T-cell (primary cell): ENCODE measurements around the gene CTNS. TPM values are rescaled to one million over a fixed set of nuclear protein-coding genes. Genes with fewer than 3 reads are reported as not detected.

Source experiments
- ATAC-seq, 4 experiments: fragments of 200-7000 bp in 3 of 4; fragments of 150-1000 bp in 1 of 4; cut with Tn5 transposase; replicated peaks in 1 of 4; 1 replicate in 3 of 4; 2 replicates in 1 of 4; pipeline ENCODE4 v1.10.0; 2021; ENCODE audit warnings: moderate library complexity in 3 of 4, mild to moderate bottlenecking in 2 of 4, moderate number of reproducible peaks in 1 of 4
- CTCF ChIA-PET, 2 donors: fragments of 300-600 bp; sonication (Branson Sonifier 250); formaldehyde crosslinking; loops; one replicate each; lab custom pipeline; 2022; ENCODE audit warnings: antibody characterized with exemption in 2 of 2; lab: Charles Lee
- POLR2A ChIA-PET, 2 donors: fragments of 300-600 bp; sonication (Branson Sonifier 250); formaldehyde crosslinking; loops; one replicate each; lab custom pipeline; 2022; ENCODE audit warnings: antibody characterized with exemption in 2 of 2; lab: Charles Lee
- DNase-seq, 35 experiments: peaks; one replicate each; pipeline versions ENCODE4 v3.0.0 to v3.0.0-alpha.2; 2013 to 2023
- H3K27ac ChIP-seq: one replicate; pipeline ENCODE4 v1.5.1; 2013; ENCODE audit warnings: low read length
- H3K27me3 ChIP-seq, 2 experiments: replicated peaks in 1 of 2; 1 replicate in 1 of 2; 2 replicates in 1 of 2; pipeline versions ENCODE4 v1.6.1 to v1.7.0; 2013; ENCODE audit warnings: low read length in 1 of 2, mixed read lengths in 1 of 2; ENCODE audit not compliant: control insufficient read depth in 2 of 2, insufficient read depth in 2 of 2; ENCODE audit errors: extremely low read depth in 1 of 2
- H3K36me3 ChIP-seq, 2 donors: 1 replicate in 1 of 2; 2 replicates in 1 of 2; pipeline versions ENCODE4 v1.6.1 to v1.7.0; 2013; ENCODE audit warnings: low read length in 1 of 2; ENCODE audit not compliant: control insufficient read depth in 2 of 2, insufficient read depth in 1 of 2; ENCODE audit errors: extremely low read depth in 1 of 2
- H3K4me1 ChIP-seq, 2 experiments: 1 replicate in 1 of 2; 2 replicates in 1 of 2; pipeline versions ENCODE4 v1.6.1 to v1.7.0; 2013; ENCODE audit warnings: low read length in 2 of 2, mixed read lengths in 1 of 2; ENCODE audit not compliant: insufficient read depth in 2 of 2, control insufficient read depth in 1 of 2; ENCODE audit errors: extremely low read depth in 1 of 2
- H3K4me3 ChIP-seq, 2 donors: 1 replicate in 1 of 2; 2 replicates in 1 of 2; pipeline versions ENCODE4 v1.5.1 to v1.7.0; 2013; ENCODE audit warnings: mild to moderate bottlenecking in 2 of 2, low read length in 1 of 2, moderate library complexity in 1 of 2; ENCODE audit not compliant: control insufficient read depth in 1 of 2; ENCODE audit errors: extremely low read depth in 1 of 2
- H3K9me3 ChIP-seq: 2 replicates; pipeline ENCODE4 v1.7.0; 2013
- H3K27ac Mint-ChIP-seq, 2 donors: one replicate each; pipeline ENCODE4 v1.8.0; 2020 to 2021; ENCODE audit warnings: mild to moderate bottlenecking in 2 of 2, mixed read lengths in 2 of 2
- H3K27me3 Mint-ChIP-seq, 2 donors: one replicate each; pipeline ENCODE4 v1.8.0; 2021 to 2022; ENCODE audit warnings: mixed read lengths in 2 of 2
- H3K36me3 Mint-ChIP-seq: one replicate; pipeline ENCODE4 v1.8.0; 2021; ENCODE audit warnings: mixed read lengths
- H3K4me1 Mint-ChIP-seq, 3 donors: one replicate each; pipeline ENCODE4 v1.8.0; 2020 to 2022; ENCODE audit warnings: mixed read lengths in 3 of 3, mild to moderate bottlenecking in 1 of 3
- H3K4me3 Mint-ChIP-seq, 3 donors: one replicate each; pipeline ENCODE4 v1.8.0; 2020 to 2022; ENCODE audit warnings: mild to moderate bottlenecking in 3 of 3, mixed read lengths in 3 of 3, moderate library complexity in 3 of 3
- H3K9me3 Mint-ChIP-seq, 3 donors: one replicate each; pipeline ENCODE4 v1.8.0; 2020 to 2022; ENCODE audit warnings: mixed read lengths in 3 of 3
- WGBS: methylation state at CpG from one replicate; pipeline ENCODE4 v1.1.5; 2013; ENCODE audit warnings: missing lambda C conversion rate; ENCODE audit not compliant: insufficient coverage; 5-methylcytosine and 5-hydroxymethylcytosine counted together
- total RNA-seq, 35 experiments: library from RNA in 6 of 35; stranded (reverse) in 6 of 35; fragments of 120-200 nt in 1 of 35; gene quantifications; one replicate each; pipeline versions ENCODE4 v1.2.1 to v1.2.4 and lab custom pipeline; 2013 to 2026

The CTNS gene
- total RNA-seq, 5 donors from 2014 or later (not counting 1 experiment from before 2014, with no cell fraction given): 7.1 to 15.9 (median 11.4) TPM

DNA sequence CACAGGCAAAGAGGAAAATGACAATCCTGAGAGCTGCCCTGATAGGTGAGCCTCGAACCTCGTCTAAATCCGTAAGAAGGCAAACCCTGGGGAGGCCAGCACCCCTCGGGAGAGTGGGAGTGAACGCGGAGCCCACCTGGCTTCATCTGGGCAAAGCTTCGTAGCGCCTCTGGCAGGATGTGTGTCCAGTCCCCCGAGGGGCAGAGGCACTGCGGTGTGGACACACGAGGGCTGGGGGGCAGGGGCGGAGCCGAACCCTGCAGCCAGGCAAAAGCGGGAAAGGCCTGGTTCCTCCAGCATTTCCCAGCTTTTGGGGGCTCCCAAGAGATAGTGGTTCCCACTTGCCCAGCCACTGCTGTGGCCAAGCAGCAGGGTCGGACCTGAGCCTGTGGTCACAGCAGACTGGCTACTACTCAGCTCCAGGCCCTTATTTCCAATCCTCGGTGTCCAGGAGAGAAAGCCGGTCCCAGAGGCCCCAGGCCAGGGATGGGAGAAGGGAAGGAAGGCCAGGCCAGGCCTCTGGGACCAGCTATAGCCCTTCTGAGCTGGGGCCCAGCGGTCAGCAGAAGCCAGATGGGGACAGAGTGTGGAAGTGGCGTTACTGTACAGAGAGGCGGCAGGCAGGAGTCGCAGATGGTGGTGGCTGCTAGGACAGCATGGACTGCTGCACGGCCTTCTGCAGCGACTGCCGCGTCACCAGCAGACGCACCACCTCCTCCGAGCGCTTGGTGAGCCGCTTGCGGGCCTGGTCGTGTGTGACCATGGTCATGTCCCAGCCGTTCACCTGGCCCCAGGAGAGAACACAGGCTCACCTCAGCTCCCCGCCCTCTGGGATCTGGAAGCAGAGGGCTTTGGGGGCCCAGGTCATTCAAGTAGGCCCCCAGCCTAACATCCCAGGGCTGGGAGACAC is 26.8 kb downstream of the CTNS start:
- ChIA-PET POLR2A (no interaction called here), CTCF (interaction anchor here in 1 of 2 donors (1.4 kb wide), 1 partner anchor 27 kb away, joined by 3 read pairs; the partner anchor contains the start of genes CTNS and SHPK)
- Mint-ChIP-seq H3K4me1 (peaks cover 8 to 19% (median 14%) of the 10 kb centered on the region in 3 donors), H3K36me3 (no peaks in the 10 kb centered on the region), H3K4me3 (no peak overlapping the region), H3K27ac (no peak overlapping the region), H3K9me3 (no peaks in the 10 kb centered on the region), H3K27me3 (no peaks in the 10 kb centered on the region)
- no peak overlapping the region for H3K4me3 ChIP-seq
- ATAC-seq (no peak), DNase-seq (no peak)
- H3K9me3 ChIP-seq: no peaks in the 10 kb centered on the region
- H3K36me3 ChIP-seq: peaks cover 3% of the 10 kb centered on the region in 2 donors
- H3K27me3 ChIP-seq: no peaks in the 10 kb centered on the region
- no peak overlapping the region for H3K27ac ChIP-seq
- WGBS: 95% methylated on average over 31 of the region's 33 CpGs
- peaks cover 0 to 12% of the 10 kb centered on the region in 2 experiments for H3K4me1 ChIP-seq

DNA sequence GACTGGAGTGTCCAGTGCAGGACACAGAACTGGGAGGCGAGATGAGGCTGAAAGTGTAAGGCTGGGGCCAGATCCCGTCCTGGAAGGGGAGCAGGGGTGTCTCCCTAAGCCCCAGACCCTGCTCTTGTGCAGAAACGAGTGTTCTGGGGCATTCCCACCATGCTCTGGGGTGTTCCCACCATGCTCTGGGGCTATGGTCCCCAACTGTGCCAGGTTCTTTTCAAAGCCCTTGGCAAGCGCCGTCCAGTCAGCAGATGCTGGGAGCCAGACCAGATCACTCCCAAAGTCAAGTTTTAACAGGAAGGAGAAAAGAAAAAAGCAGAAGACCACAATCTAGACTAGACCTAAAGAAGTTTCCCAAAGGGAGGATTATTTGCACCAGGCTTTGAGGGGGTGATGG is 29.3 kb downstream of the CTNS start:
- no peaks in the 10 kb centered on the region for H3K9me3 Mint-ChIP-seq
- H3K27me3 Mint-ChIP-seq: no peaks in the 10 kb centered on the region
- no peak overlapping the region for H3K27ac Mint-ChIP-seq
- ATAC-seq (no peak), DNase-seq (no peak)
- peak overlapping the region; percentile 41 to 92 (median 62) for H3K4me3 Mint-ChIP-seq
- no peak overlapping the region for H3K4me3 ChIP-seq
- H3K36me3 Mint-ChIP-seq: peaks cover 3% of the 10 kb centered on the region
- no peaks in the 10 kb centered on the region for H3K9me3 ChIP-seq
- H3K27ac ChIP-seq: no peak overlapping the region
- ChIA-PET POLR2A (no interaction called here), CTCF (no interaction called here)
- peaks cover 20 to 36% (median 26%) of the 10 kb centered on the region in 3 donors for H3K4me1 Mint-ChIP-seq
- peaks cover 7 to 29% of the 10 kb centered on the region in 2 experiments for H3K4me1 ChIP-seq
- 74% methylated on average over 3 of the region's 5 CpGs for WGBS
- no peaks in the 10 kb centered on the region for H3K27me3 ChIP-seq
- H3K36me3 ChIP-seq: peaks cover 0 to 8% of the 10 kb centered on the region in 2 donors

DNA sequence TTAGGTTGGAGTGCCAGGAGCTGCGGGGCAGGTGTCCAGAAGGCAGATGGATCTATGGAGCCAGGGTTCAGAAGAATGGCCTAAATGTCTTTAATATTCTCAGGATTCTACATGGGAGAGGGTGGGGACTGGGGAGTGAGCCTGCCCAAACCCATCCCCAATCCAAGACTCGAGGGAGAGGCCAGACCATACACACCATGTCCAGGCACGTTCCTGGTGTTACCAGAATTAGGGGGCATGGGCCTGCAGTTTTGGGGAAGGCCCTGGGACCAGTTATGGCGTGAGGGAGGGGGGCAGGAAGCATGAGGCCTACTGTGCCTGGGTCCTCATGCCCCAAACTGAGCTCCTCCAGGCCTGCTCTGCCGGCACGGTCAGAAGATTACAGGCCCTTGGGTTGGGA is 30.0 kb downstream of the CTNS start:
- Mint-ChIP-seq H3K4me1 (peaks cover 20 to 39% (median 26%) of the 10 kb centered on the region in 3 donors), H3K9me3 (no peaks in the 10 kb centered on the region), H3K4me3 (peak overlapping the region; percentile 41 to 92 (median 62)), H3K27me3 (no peaks in the 10 kb centered on the region), H3K36me3 (peaks cover 3% of the 10 kb centered on the region), H3K27ac (no peak overlapping the region)
- Histone ChIP-seq H3K4me3 (no peak overlapping the region), H3K27me3 (no peaks in the 10 kb centered on the region), H3K9me3 (no peaks in the 10 kb centered on the region), H3K36me3 (peaks cover 0 to 11% of the 10 kb centered on the region in 2 donors), H3K4me1 (peaks cover 7 to 29% of the 10 kb centered on the region in 2 experiments), H3K27ac (no peak overlapping the region)
- WGBS: 96% methylated on average over 2 of the region's 6 CpGs
- no peak for ATAC-seq
- DNase-seq: no peak
- CTCF ChIA-PET: no interaction called here
- POLR2A ChIA-PET: interaction anchor here in 1 of 2 donors (1.0 kb wide), 1 partner anchor 30 kb away, joined by 4 read pairs; the partner anchor contains the start of genes CTNS and SHPK

DNA sequence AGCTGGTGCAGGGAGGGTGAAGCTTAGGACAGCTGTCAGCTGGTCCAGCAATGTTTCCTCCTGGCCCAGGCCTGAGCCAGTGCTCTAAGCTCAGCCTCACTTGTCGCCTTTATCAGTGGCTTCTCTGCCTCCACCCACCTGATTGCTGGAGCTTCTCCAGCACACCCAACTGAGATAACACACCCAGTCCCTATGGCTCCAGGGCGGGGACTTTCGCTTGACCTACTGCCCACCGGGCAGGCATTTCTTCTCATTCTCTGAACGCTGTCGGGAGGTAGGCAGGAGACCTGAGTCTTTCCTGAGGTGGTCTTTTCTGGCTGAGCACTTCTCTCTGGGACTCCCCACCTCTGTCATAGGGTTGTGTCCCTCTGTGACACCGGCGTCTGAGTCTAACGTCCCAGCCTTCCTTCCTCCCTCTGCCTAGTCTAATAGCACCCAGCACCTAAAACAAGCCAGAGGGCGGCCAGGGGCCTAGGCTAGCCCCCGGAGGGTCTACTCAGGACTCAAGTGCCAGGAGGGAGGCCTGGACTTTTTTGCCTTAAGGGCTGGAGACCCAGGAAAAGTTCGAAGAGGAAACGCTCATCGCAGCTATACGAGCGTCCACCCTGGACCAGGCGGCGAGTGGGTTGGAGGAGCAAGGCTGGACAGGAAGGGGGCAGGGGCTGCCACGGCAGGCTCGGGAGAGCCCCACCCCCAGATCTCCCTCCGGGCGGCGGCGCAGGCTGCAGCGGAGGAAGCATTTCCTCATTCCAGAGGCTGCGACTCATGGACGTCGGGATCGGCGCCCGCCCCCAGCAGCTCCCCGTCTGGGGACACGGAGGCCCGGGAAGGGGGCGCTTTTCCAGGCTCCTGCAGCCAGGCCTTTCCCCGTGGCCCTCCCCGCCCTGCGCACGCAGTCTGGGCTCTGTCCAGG is 31.1 kb downstream of the CTNS start:
- Mint-ChIP-seq H3K27ac (no peak overlapping the region), H3K4me1 (peaks cover 20 to 42% (median 32%) of the 10 kb centered on the region in 3 donors), H3K9me3 (no peaks in the 10 kb centered on the region), H3K36me3 (peaks cover 3% of the 10 kb centered on the region), H3K27me3 (no peaks in the 10 kb centered on the region), H3K4me3 (peak overlapping the region; percentile 88 to 92 (median 91))
- DNase-seq: peak in 3 of 35 experiments; percentile 4 to 22 (median 8)
- POLR2A ChIA-PET: interaction anchor here in 1 of 2 donors (1.0 kb wide), 1 partner anchor 31 kb away, joined by 4 read pairs; the partner anchor contains the start of genes CTNS and SHPK
- Histone ChIP-seq H3K4me3 (peak overlapping the region; percentile 80 to 100), H3K9me3 (no peaks in the 10 kb centered on the region), H3K4me1 (peaks cover 7 to 29% of the 10 kb centered on the region in 2 experiments), H3K27me3 (no peaks in the 10 kb centered on the region), H3K27ac (no peak overlapping the region), H3K36me3 (peaks cover 0 to 16% of the 10 kb centered on the region in 2 donors)
- ATAC-seq: peak; percentile 1 to 13 (median 4)
- CTCF ChIA-PET: no interaction called here
- WGBS: 13% methylated on average over 34 of the region's 39 CpGs

DNA sequence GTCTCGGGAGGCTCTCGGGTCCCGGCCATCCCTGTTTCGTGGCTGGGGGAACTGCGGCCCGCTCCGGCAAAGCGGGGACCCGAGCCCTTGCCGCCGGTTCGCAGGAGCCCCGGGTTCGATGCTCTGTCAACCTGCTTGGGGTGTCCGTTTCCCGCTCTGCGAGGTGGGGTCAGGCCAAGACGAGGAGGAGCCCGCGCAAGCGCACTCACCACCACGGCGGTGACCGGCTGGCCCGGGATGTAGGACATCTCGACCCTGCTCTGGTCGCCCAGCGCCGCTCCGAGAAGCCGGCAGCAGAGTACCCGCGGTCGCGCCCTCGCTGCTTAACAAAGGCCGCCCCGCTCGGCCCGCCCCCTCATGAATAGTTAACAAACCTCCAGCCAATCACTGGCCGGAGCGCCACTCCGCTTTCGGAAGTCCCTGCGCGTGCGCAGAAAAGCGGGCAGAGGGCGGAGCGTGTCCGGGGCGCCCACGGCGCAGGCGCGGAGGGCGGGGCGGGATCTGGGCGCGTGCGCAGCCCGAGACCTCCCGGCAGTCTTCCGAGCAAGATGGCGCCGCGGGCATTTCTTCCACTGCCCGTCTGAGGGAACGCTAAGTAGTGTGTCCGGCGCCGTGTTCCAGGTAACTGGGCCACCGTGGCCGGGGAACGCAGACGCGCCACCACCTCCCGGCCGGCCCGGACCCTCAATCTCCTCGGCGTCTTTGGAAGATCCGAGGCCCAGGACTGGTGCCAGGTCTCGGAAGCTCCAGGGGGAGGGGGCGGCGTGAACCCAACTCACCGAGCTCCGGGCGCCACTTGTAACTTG is 31.9 kb downstream of the CTNS start, which contains the start of the genes EMC6 and TAX1BP3:
Gene EMC6 (plus strand): TSS at position 534 of the 806 bp plus-strand sequence. CDS start 335 bp downstream, outside the sequence.
Gene TAX1BP3 (minus strand): TSS at position 300 of the 806 bp plus-strand sequence. CDS start 52 bp downstream, at position 248.
- H3K27me3 ChIP-seq: no peaks in the 10 kb centered on the region
- H3K4me3 Mint-ChIP-seq: peak within 1 kb of the TSS; percentile 88 to 92 (median 91)
- peaks cover 0 to 13% of the 10 kb centered on the region in 2 donors for H3K36me3 ChIP-seq
- H3K27me3 Mint-ChIP-seq: no peaks in the 10 kb centered on the region
- under 1% methylated on average over 87 of the region's 89 CpGs for WGBS
- ATAC-seq (peak; percentile 95), DNase-seq (peak; percentile 95 to 100 (median 98))
- H3K4me3 ChIP-seq: peak within 1 kb of the TSS; percentile 80 to 100
- H3K4me1 Mint-ChIP-seq: peaks cover 20 to 42% (median 32%) of the 10 kb centered on the region in 3 donors
- POLR2A ChIA-PET: no interaction called here
- peaks cover 3% of the 10 kb centered on the region for H3K36me3 Mint-ChIP-seq
- H3K9me3 ChIP-seq: no peaks in the 10 kb centered on the region
- H3K27ac ChIP-seq: peak within 1 kb of the TSS; percentile 70
- no peaks in the 10 kb centered on the region for H3K9me3 Mint-ChIP-seq
- H3K4me1 ChIP-seq: peaks cover 7 to 29% of the 10 kb centered on the region in 2 experiments
- peak within 1 kb of the TSS; percentile 76 to 84 for H3K27ac Mint-ChIP-seq
- CTCF ChIA-PET: no interaction called here
